SW480 (cell line): Measurements from ENCODE around the gene TMEM222.
A peak's percentile ranks its signal among the peaks of the same experiment; 100 is the strongest.

Experiments
- DNase-seq: peaks from one replicate; pipeline ENCODE4 v3.0.0-alpha.2; 2016; ENCODE audit warnings: low spot score

TMEM222 gene

DNA sequence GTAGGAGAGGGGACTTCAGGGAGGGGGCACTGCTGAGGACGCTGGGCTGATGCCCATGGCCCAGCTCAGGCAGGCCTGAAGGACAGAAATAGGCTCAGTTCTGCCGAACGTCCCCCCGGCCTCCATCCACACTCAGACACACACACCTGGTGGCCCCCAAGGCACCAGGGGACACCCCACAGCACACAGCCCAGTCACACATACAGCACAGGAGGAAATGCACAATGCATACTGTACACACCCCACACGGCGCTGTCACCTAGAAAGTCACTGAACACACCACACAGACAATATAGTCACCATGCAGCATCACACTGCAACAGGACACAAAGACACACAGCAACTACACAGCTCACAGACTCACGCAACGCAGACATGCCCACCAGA is 20.4 kb downstream of the TMEM222 start:
- peak; percentile 26 for DNase-seq

DNA sequence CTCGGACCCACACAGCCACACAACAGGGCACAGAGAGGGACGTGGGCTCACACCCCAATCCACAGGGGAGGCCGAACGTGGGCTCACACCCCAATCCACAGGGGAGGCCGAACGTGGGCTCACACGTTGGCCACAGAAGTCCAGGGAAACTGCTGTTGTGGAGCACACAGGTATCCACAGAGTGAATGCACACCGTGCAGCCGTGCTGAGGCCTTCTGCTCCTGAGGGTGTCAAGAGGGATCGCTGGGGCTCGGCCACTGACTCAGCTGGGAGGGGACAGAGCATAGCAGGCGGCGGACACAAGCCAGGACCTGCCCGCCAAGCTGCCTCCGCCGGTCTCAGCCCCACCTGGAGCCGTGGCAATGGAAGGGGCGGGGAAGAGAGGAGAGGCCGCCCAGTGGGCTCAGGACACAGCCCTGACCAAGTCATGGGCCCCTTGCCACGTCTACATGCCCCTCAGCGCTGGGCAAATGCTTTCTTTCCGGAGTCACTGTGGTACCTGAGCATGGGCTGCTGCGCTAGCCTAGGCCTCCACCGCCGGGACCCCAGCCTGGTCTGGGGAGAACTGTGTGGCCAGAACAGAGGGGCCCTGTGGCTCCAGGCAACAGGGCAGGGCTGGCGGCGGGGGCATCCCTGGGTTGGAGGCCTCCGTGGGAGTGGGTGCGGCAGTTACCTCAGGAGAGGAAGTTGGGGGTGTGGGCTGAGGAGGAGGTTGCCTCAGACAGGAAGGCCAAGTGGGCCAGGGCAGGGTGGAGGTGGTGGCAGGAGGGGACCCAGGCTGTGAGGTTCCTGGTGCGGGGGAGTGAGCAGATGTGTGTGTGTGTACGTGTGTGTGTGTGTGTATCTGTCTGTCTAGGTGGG is 21.0 kb downstream of the TMEM222 start:
- peak; percentile 83 for DNase-seq

DNA sequence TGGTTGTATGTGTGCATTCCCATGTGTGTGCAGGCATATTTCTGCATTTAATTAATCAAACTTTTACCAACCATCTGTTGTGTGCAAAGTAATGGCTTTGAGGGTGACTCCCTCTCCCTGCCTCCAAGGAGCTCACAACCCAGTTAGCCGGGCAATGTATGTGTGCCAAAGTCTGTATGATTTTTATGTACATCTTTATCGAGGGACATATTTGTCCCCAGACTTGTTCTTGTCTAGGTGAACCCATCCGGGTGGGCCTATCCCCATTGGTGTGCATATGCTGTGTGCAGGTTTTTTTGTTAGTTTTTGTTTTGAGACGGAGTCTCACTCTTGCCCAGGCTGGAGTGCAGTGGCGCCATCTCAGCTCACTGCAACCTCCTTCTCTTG is 21.7 kb downstream of the TMEM222 start:
- no peak for DNase-seq

DNA sequence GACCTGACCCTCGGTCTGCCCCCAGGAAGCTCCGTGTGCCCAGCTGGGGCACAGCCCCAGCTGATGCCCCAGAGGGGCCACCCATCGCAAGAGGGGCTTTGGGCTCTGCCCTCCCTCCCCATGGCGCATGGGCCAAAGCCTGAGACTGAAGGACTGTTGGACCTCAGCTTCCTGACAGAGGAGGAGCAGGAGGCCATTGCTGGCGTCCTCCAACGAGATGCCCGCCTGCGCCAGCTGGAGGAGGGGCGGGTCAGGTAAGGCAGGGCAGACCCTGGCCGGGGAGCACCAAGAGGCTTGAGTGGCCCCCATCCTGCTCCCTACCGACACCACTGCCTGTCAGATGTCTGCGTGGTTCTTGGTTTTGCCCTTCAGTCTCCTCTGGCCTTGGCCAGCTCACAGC is 23.3 kb downstream of the TMEM222 start:
- no peak for DNase-seq

DNA sequence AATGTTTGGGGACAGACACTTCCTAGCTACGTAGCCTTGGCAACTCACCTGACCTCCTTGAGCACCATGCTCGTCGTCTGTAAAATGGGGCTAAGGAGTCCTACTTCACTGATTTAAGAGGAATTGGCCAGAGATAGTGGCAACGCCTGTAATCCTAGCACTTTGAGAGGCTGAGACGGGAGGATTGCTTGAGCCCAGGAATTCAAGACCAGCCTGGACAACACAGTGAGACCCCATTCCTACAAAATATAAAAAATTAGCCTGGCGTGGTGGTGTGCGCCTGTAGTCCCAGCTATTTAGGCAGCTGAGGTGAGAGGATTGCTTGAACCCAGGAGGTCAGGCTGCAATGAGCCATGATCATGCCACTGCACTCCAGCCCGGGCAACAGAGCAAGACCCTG is 24.4 kb downstream of the TMEM222 start:
- no peak for DNase-seq

GRCh38 chr1:27346991-27347624 is 25.1 kb downstream of the TMEM222 start:
- DNase-seq = peak; percentile 54

GRCh38 chr1:27348861-27349783 is 27.2 kb downstream of the TMEM222 start:
- peak; percentile 74 for DNase-seq

DNA sequence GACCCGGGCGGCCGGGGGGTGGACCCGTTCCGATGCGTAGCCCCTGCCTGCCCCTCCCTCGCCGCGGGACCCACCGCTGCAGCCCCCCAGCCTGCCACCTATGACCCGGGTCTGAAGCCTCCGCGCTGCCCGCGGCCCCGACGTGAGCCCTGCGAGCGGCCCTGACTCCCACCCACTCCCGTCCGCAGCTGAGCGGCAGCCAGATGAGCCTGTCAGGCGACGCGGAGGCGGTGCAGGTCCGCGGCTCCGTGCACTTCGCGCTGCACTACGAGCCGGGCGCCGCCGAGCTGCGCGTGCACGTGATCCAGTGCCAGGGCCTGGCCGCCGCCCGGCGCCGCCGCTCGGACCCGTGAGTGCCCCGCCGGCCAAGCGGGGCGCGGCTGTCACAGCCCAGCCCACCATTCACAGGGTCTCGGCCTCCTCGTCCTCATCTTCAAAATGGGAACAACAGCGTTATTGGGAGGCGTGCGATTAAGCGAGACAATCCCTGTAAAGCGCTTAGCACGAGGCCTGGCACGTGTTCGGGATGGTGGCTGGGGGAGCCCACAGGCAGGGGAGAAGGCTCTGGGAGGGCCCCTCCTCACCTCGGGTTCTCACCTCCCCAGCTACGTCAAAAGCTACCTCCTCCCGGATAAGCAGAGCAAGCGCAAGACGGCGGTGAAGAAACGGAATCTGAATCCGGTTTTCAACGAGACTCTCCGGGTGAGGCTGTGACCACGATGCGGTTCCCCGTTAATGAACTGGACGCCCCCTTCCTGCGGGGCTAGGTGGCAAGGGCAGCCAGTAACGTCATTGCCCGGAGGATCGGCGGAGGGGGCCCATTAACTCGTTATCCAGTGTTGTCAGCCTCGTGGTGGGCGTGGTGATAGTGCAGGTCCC is 28.1 kb downstream of the TMEM222 start:
- DNase-seq = peak; percentile 69

- no peak for DNase-seq
Measured at GRCh38 chr1:27350663-27351540, 28.9 kb downstream of the TMEM222 start.

DNA sequence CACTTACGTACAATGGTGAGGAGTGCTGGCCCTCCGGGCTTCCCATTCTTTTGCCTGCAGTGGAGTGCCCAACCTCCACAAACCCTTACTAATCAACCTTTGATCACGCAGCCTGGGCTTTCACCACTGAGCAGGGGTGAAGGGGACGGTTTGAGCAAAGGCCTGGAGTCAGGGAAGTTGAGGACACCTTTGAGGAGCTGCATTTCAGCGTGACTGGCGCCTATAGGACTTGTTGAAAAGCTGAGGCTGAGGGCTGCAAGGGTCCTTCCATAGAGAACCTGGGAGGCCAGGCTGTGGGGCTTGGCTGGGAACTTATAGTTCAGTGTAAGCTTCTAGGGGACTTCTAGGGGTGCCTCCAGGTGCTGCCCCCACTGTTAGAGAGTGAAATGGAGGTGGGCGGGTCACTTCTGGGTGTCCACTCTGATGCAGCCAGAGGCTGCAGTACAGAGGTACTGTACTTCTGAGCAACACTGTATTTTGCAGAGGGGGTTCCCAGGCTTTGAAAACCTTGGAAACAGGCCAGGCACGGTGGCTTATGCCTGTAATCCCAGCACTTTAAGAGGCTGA is 29.7 kb downstream of the TMEM222 start:
- DNase-seq = no peak

GRCh38 chr1:27353166-27353565 is 31.2 kb downstream of the TMEM222 start:
- no peak for DNase-seq

GRCh38 chr1:27353629-27354028 is 31.7 kb downstream of the TMEM222 start:
- no peak for DNase-seq

GRCh38 chr1:27355683-27356082 is 33.7 kb downstream of the TMEM222 start:
- DNase-seq = no peak

GRCh38 chr1:27356277-27356618 is 34.3 kb downstream of the TMEM222 start:
- DNase-seq = no peak

- no peak for DNase-seq
Measured at GRCh38 chr1:27356619-27357280, 34.8 kb downstream of the TMEM222 start.

DNA sequence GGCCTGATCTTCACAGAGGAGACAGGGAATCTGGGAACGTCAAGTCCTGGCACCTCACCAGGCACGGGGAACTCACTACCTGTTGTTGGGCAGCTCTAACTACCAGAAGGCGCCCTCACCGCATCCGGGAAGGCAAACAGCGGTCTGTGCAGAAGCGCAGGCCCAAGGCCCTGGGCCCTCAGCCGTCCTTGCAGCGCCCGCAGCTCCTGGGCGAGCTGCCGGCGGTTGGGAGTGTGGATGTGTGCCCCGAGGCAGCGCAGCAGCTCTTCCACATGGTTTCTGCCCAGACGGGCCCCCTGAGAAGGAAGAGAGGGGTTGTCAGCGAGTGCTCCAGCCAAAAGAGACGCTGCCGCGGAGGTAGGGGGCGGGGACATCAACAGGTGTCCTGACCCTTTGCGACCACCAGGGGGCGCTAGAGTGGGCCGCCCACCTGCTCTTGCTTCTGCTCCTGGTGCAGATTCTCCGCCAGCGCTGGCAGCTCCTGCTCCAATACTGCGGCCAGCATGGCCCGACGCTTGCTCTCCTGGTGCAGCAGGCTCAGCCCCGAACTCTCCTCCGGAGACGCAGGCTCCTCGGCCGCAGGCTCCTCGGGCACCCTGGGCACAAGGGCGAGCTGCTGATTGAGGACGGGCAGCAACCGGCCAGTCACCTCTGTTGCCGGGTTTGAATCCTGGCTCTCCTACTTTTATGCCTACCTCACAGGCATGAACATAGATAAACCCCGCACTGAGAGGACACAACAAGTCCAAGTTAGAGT is 35.5 kb downstream of the TMEM222 start:
- peak; percentile 40 for DNase-seq

GRCh38 chr1:27358038-27358927 is 36.3 kb downstream of the TMEM222 start:
- DNase-seq = no peak

DNA sequence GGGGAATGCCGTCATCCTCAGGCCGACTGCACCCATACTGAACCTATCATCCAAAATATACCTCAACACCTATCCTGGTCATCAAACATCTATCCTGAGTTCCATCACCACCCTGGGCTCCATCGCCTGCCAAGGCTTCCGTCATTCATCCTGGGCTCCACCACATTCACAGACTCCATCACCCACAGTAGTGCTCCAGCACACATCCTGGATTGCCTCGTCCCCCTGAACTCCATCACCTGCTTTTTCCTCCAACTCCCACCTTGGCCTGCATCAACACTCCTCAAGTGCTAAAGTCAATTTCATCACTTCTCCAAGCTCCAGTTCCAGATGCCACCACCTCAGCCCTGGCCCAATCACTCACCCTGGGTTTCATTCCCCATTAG is 37.0 kb downstream of the TMEM222 start:
- DNase-seq = no peak
